Measurements from ENCODE around the gene BACE2. TPM values are rescaled to one million over a fixed set of nuclear protein-coding genes. Genes with fewer than 3 reads are reported as not detected.

Gene BACE2
- total and polyA plus RNA-seq, 2 of the 4 experiments (the other 2 are of a cell fraction) = 17.0 to 35.5 TPM

GRCh38 chr21:41188486-41189149 is 20.7 kb downstream of the BACE2 start:
- Histone ChIP-seq H4K20me1 (ENCODE audit: insufficient read depth, low read length) (no peaks in the 10 kb centered on the region), H3K14ac (replicated peaks; ENCODE audit: low read depth, low read length) (no peak overlapping the region), H2AK5ac (ENCODE audit: low read depth, low read length) (no peak overlapping the region), H3K79me1 (ENCODE audit: low read depth in 1 of 2, low read length in 2 of 2) (no peaks in the 10 kb centered on the region), H2BK120ac (ENCODE audit: low read depth, low read length) (no peak overlapping the region), H4K5ac (ENCODE audit: low read depth, low read length) (no peak overlapping the region), H2BK15ac (ENCODE audit: low read depth, low read length) (no peak overlapping the region), H3K4ac (ENCODE audit: low read depth, low read length) (no peak overlapping the region), H3K4me3 (ENCODE audit: insufficient read depth, low read depth, low read length) (no peak overlapping the region), H3K9me1 (ENCODE audit: insufficient read depth, low read length) (no peaks in the 10 kb centered on the region), H2AFZ (replicated peaks; ENCODE audit: low read length, poor library complexity) (no peak overlapping the region), H3K56ac (ENCODE audit: extremely low read depth, insufficient read depth, low read length) (no peak overlapping the region), H4K91ac (ENCODE audit: insufficient read depth, low read depth, low read length) (no peak overlapping the region), H3K27ac (ENCODE audit: insufficient read depth, low read length) (no peak overlapping the region), H3K27me3 (ENCODE audit: control insufficient read depth, insufficient read depth, low read length) (no peaks in the 10 kb centered on the region), H3K9ac (ENCODE audit: low read depth, low read length) (no peak overlapping the region), H2BK5ac (ENCODE audit: low read depth, low read length, poor library complexity, severe bottlenecking) (no peak overlapping the region), H3K18ac (ENCODE audit: low read depth, low read length) (no peak overlapping the region), H3K4me1 (ENCODE audit: control insufficient read depth, insufficient read depth, low read length) (peaks cover 3% of the 10 kb centered on the region), H3K36me3 (ENCODE audit: control insufficient read depth, insufficient read depth, low read length) (no peaks in the 10 kb centered on the region), H3K9me3 (ENCODE audit: control insufficient read depth, insufficient read depth, low read length) (no peaks in the 10 kb centered on the region), H2AK9ac (replicated peaks; ENCODE audit: low read depth, low read length, poor library complexity) (no peak overlapping the region), H2BK20ac (ENCODE audit: low read depth, low read length) (no peak overlapping the region), H4K8ac (ENCODE audit: low read depth in 2 of 2, low read length in 2 of 2) (no peak overlapping the region), H3K23ac (ENCODE audit: low read depth, low read length) (no peak overlapping the region), H3K4me2 (ENCODE audit: low read depth, low read length) (no peak overlapping the region)
- no TSS peak for BruUV-seq (replicated peaks)
- ChIA-PET CTCF (no interaction called here), POLR2A (ENCODE audit: unreplicated experiment) (no interaction called here)
- dilution Hi-C loops (cut with HindIII; ENCODE audit: low sequenced_read_pairs, unreplicated experiment) = no loop called here
- intact Hi-C loops (cut with micrococcal nuclease) = no loop called here
- in situ Hi-C loops (cut with MboI; ENCODE audit: low sequenced_read_pairs) = no loop called here
- no peak for ATAC-seq (ENCODE audit: low read depth)
- no peak for DNase-seq
- WGBS, 2 experiments (ENCODE audit: extremely low coverage in 2 of 2, insufficient read length in 1 of 2) = 75% methylated on average over 1 of the region's 6 CpGs; no CpG with 5 or more reads in 1 of the 2 experiments
- TF ChIP-seq SMC3 (IDR thresholded peaks at IDR 0.05; ENCODE audit: low read depth, low read length) (no peak), ELK1 (IDR thresholded peaks at IDR 0.05; ENCODE audit: borderline replicate concordance, low read depth, low read length) (no peak), RCOR1 (IDR thresholded peaks at IDR 0.05; ENCODE audit: insufficient replicate concordance, low read length) (no peak), RAD21 (IDR thresholded peaks at IDR 0.05; ENCODE audit: low read length) (no peak), CEBPB (IDR thresholded peaks at IDR 0.05; ENCODE audit: low read depth, low read length) (no peak), FOS (IDR thresholded peaks at IDR 0.05; ENCODE audit: low read depth, low read length) (no peak), RFX5 (IDR thresholded peaks at IDR 0.05; ENCODE audit: low read depth, low read length) (no peak), USF2 (IDR thresholded peaks at IDR 0.05; ENCODE audit: low read depth, low read length) (no peak), NFE2L2 (IDR thresholded peaks at IDR 0.05; ENCODE audit: low read depth, low read length) (no peak), MAZ (IDR thresholded peaks at IDR 0.05; ENCODE audit: borderline replicate concordance, low read depth, low read length) (no peak), MAFK (IDR thresholded peaks at IDR 0.05; ENCODE audit: low read depth, low read length) (no peak), CHD1 (IDR thresholded peaks at IDR 0.05; ENCODE audit: low read depth, low read length) (no peak)

All from IMR-90 (cell line).